HCT116 (cell line): ENCODE measurements around the gene CCDC85B. TPM values are rescaled to one million over a fixed set of nuclear protein-coding genes. Genes with fewer than 3 reads are reported as not detected.

ENCODE experiments used
- ATAC-seq: fragments of 200-7000 bp; cut with Tn5 transposase; 2 replicates; pipeline ENCODE4 v1.9.1; 2020; ENCODE audit warnings: mild to moderate bottlenecking, moderate library complexity
- BruUV-seq: library from RNA; stranded (reverse); fragments of 400-500 nt; replicated peaks from 2 replicates; lab custom pipeline; 2021; lab: Mats Ljungman, UMichigan
- CTCF ChIA-PET: fragments of 300-600 bp; sonication (Branson Sonifier 250); formaldehyde crosslinking; loops from one replicate; lab custom pipeline; 2021; ENCODE audit warnings: antibody characterized with exemption; lab: Charles Lee
- POLR2A ChIA-PET: fragments of 300-600, 350-600 bp; sonication (Branson Sonifier 250); formaldehyde crosslinking; loops from one replicate; lab custom pipeline; 2021; ENCODE audit warnings: antibody characterized with exemption; lab: Charles Lee
- RAD21 ChIA-PET, 2 experiments: fragments of 300-600 bp; sonication (Branson Sonifier 250); formaldehyde crosslinking; loops; one replicate each; lab custom pipeline; 2023; ENCODE audit warnings: low total read pairs in 2 of 2; ENCODE audit not compliant: uncharacterized antibody in 2 of 2, unreplicated experiment in 2 of 2, low non-redundant PET in 1 of 2; lab: Charles Lee
- DNase-seq: peaks from one replicate; pipeline ENCODE4 v3.0.0-alpha.2; 2010; ENCODE audit warnings: low read depth, low spot score
- H2AFZ ChIP-seq: fragments of 200-600 bp; shearing (Covaris generic), sonication (generic); 2 replicates; pipeline ENCODE4 v1.6.1; 2017; ENCODE audit warnings: low read depth, mixed run types, mixed read lengths, antibody characterized with exemption, low read length; ENCODE audit not compliant: poor library complexity, severe bottlenecking
- H3K27ac ChIP-seq: 2 replicates; pipeline ENCODE4 v1.5.1; 2012; ENCODE audit warnings: low read depth, low read length
- H3K27me3 ChIP-seq: fragments of 200-600 bp; sonication (generic); 2 replicates; pipeline ENCODE4 v1.6.1; 2016; ENCODE audit warnings: mixed run types, low read length, mixed read lengths; ENCODE audit not compliant: insufficient read depth
- H3K36me3 ChIP-seq, 2 experiments: fragments of 200-500 bp in 1 of 2; fragments of 200-600 bp in 1 of 2; sonication (Bioruptor generic) in 1 of 2; sonication (generic) in 1 of 2; 2 replicates each; pipeline versions ENCODE4 v1.5.1 to v1.6.1; 2014 to 2016; ENCODE audit warnings: low read length in 2 of 2, inconsistent platforms in 1 of 2, mixed read lengths in 1 of 2, mixed run types in 1 of 2; ENCODE audit not compliant: insufficient read depth in 2 of 2, control insufficient read depth in 1 of 2
- H3K4me1 ChIP-seq, 2 experiments: fragments of 200-600 bp in 1 of 2; sonication (generic) in 1 of 2; 2 replicates each; pipeline versions ENCODE4 v1.5.1 to v1.6.1; 2012 to 2017; ENCODE audit warnings: low read length in 2 of 2, inconsistent platforms in 1 of 2, mild to moderate bottlenecking in 1 of 2, mixed read lengths in 1 of 2, mixed run types in 1 of 2, moderate library complexity in 1 of 2; ENCODE audit not compliant: insufficient read depth in 2 of 2, control insufficient read depth in 1 of 2
- H3K4me2 ChIP-seq: fragments of 200-600 bp; sonication (generic); 2 replicates; pipeline ENCODE4 v1.6.1; 2017; ENCODE audit warnings: mixed run types, low read length, mixed read lengths
- H3K4me3 ChIP-seq, 2 experiments: fragments of 200-600 bp in 1 of 2; sonication (generic) in 1 of 2; replicated peaks in 1 of 2; 2 replicates each; pipeline ENCODE4 v1.5.1; 2011 to 2016; ENCODE audit warnings: low read length in 2 of 2, control low read depth in 1 of 2, low read depth in 1 of 2, mild to moderate bottlenecking in 1 of 2, mixed read lengths in 1 of 2, mixed run types in 1 of 2
- H3K79me2 ChIP-seq: fragments of 200-600 bp; sonication (generic); 2 replicates; pipeline ENCODE4 v1.6.1; 2017; ENCODE audit warnings: mild to moderate bottlenecking, mixed run types, low read length, moderate library complexity, mixed read lengths; ENCODE audit not compliant: insufficient read depth
- H3K9ac ChIP-seq: fragments of 200-600 bp; sonication (generic); 2 replicates; pipeline ENCODE4 v1.6.1; 2016; ENCODE audit warnings: low read length, mixed read lengths
- H3K9me2 ChIP-seq: fragments of 200-600 bp; sonication (generic), shearing (Covaris generic); 2 replicates; pipeline ENCODE4 v1.6.1; 2017; ENCODE audit warnings: mixed run types, mild to moderate bottlenecking, moderate library complexity; ENCODE audit not compliant: insufficient read depth
- H3K9me3 ChIP-seq, 2 experiments: fragments of 200-500 bp in 1 of 2; fragments of 200-600 bp in 1 of 2; sonication (Bioruptor generic) in 1 of 2; sonication (generic) in 1 of 2; 2 replicates each; pipeline ENCODE4 v1.6.1; 2014 to 2017; ENCODE audit warnings: low read length in 2 of 2, mixed read lengths in 2 of 2, inconsistent platforms in 1 of 2, low read depth in 1 of 2, mild to moderate bottlenecking in 1 of 2, mixed run types in 1 of 2, moderate library complexity in 1 of 2; ENCODE audit not compliant: control insufficient read depth in 1 of 2, insufficient read depth in 1 of 2
- H4K20me1 ChIP-seq: fragments of 200-600 bp; sonication (generic), shearing (Covaris generic); 2 replicates; pipeline ENCODE4 v1.6.1; 2017; ENCODE audit warnings: mixed run types, mild to moderate bottlenecking, moderate library complexity; ENCODE audit not compliant: insufficient read depth
- ATF3 ChIP-seq: IDR thresholded peaks from 2 replicates; pipeline ENCODE4 v1.6.1; 2012
- CBX3 ChIP-seq: IDR thresholded peaks from 2 replicates; pipeline ENCODE4 v1.6.1; 2012; ENCODE audit warnings: low read depth
- CEBPB ChIP-seq: IDR thresholded peaks from 2 replicates; pipeline ENCODE4 v1.6.1; 2012; ENCODE audit warnings: low read depth
- CTCF ChIP-seq, 3 experiments: fragments of 200-600 bp in 1 of 3; sonication (generic) in 1 of 3; IDR thresholded peaks in 2 of 3; conservative IDR thresholded peaks in 1 of 3; 2 replicates each; pipeline ENCODE4 v1.5.1; 2012 to 2017; ENCODE audit warnings: low read depth in 2 of 3, low read length in 2 of 3, antibody characterized with exemption in 1 of 3, borderline replicate concordance in 1 of 3, control low read depth in 1 of 3, mild to moderate bottlenecking in 1 of 3, mixed read lengths in 1 of 3, mixed run types in 1 of 3, moderate library complexity in 1 of 3; ENCODE audit not compliant: insufficient read depth in 1 of 3
- ELF1 ChIP-seq: IDR thresholded peaks from 2 replicates; pipeline ENCODE4 v1.6.1; 2012; ENCODE audit warnings: low read depth, borderline replicate concordance
- EZH2phosphoT487 ChIP-seq: fragments of 200-600 bp; IDR thresholded peaks from 2 replicates; pipeline ENCODE4 v1.6.1; 2018; ENCODE audit warnings: antibody characterized with exemption, borderline replicate concordance
- POLR2A ChIP-seq: IDR thresholded peaks from 2 replicates; pipeline ENCODE4 v1.7.0; 2011; ENCODE audit warnings: borderline replicate concordance; ENCODE audit not compliant: insufficient read depth, insufficient read length; ENCODE audit errors: extremely low read depth
- POLR2AphosphoS5 ChIP-seq: IDR thresholded peaks from 2 replicates; pipeline ENCODE4 v1.6.1; 2011; ENCODE audit warnings: mild to moderate bottlenecking, low read depth, low read length, moderate library complexity
- SP1 ChIP-seq: IDR thresholded peaks from 2 replicates; pipeline ENCODE4 v1.6.1; 2012; ENCODE audit warnings: low read depth
- SRF ChIP-seq: IDR thresholded peaks from 2 replicates; pipeline ENCODE4 v1.6.1; 2012; ENCODE audit warnings: low read depth
- TCF7L2 ChIP-seq: IDR thresholded peaks from 2 replicates; pipeline ENCODE4 v1.7.0; 2011; ENCODE audit warnings: borderline replicate concordance, inconsistent platforms; ENCODE audit not compliant: insufficient read depth, insufficient read length; ENCODE audit errors: extremely low read depth
- YY1 ChIP-seq: IDR thresholded peaks from 2 replicates; pipeline ENCODE4 v1.6.1; 2011; ENCODE audit warnings: low read length, low read depth, moderate library complexity, mild to moderate bottlenecking; ENCODE audit not compliant: insufficient replicate concordance; ENCODE audit errors: extremely low read depth
- ZFX ChIP-seq: fragments of 450-650 bp; IDR thresholded peaks from 2 replicates; pipeline ENCODE4 v1.6.1; 2017
- ZNF274 ChIP-seq: fragments of 200-500 bp; sonication (Bioruptor generic); IDR thresholded peaks from 2 replicates; pipeline ENCODE4 v1.6.1; 2014; ENCODE audit warnings: mild to moderate bottlenecking, low read depth, low read length, inconsistent platforms
- intact Hi-C: fragments of 100-400 bp; cut with micrococcal nuclease; formaldehyde crosslinking; loops from 2 replicates; pipeline ENCODE4 v1.10.0; 2022
- total RNA-seq: library from RNA; stranded (reverse); gene quantifications from one replicate; pipeline ENCODE4 v1.2.1, GENCODE V29; 2021; ENCODE audit not compliant: unreplicated experiment
- TF ChIP-seq, protein P1 (sequence below): IDR thresholded peaks from 2 replicates; pipeline ENCODE4 v1.6.1; 2011; ENCODE audit warnings: mild to moderate bottlenecking, low read length, moderate library complexity; ENCODE audit not compliant: insufficient replicate concordance; ENCODE audit errors: extremely low read depth

Gene CCDC85B
- total RNA-seq, 1 experiment from 2014 or later: 84.3 TPM

DNA sequence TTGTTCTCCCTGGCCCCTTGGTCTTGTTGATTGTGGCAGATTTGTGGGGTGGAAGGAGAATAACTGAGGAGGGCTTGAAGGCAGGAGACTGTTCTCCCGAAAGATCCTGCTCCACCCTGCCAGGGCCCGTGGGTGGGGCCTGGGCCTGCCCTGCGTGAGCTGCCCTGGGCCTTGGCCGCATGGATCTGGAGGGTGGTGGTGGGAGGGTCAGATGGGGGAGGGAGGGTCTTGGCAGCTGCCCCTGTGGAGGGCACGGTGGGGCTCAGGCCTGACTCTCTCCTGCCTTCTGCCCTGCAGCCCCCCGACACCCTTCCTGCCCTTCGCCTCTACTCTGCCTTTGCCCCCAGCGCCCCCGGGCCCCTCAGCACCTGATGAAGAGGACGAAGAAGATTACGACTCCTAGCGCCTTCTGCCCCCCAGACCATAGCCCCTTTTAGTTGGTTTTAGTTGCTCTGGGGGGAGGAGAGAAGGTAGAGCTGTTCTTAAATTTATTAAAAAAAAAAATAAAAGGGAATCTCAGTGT, 30.6 kb downstream of the CCDC85B start:
- Histone ChIP-seq H3K4me3 (peak overlapping the region in 1 of 2 experiments; percentile 94; a peak in 1 of 4 replicates), H3K9me3 (no peaks in the 10 kb centered on the region), H3K79me2 (peaks cover 44% of the 10 kb centered on the region), H3K4me1 (peaks cover 24 to 34% of the 10 kb centered on the region in 2 experiments), H2AFZ (no peak overlapping the region), H3K4me2 (peak overlapping the region; percentile 96), H3K27ac (no peak overlapping the region; the same call in 1 of the 2 replicates), H3K27me3 (no peaks in the 10 kb centered on the region), H3K9me2 (no peaks in the 10 kb centered on the region)
- intact Hi-C loops: no loop called here
- DNase-seq: no peak
- CTCF ChIA-PET: interaction anchor here (1.2 kb wide), 1 partner anchor 32 kb away, joined by 4 read pairs; the partner anchor contains the start of gene FIBP
- no peak for TF ChIP-seq EZH2phosphoT487
- TF ChIP-seq SP1: no peak
- no peak for TF ChIP-seq POLR2AphosphoS5
- TF ChIP-seq CEBPB: no peak
- no peak for TF ChIP-seq ELF1
- TF ChIP-seq ATF3: no peak
- no peak for TF ChIP-seq CBX3
- TF ChIP-seq ZFX: no peak
- TF ChIP-seq TCF7L2: no peak
- TF ChIP-seq YY1: no peak
- TF ChIP-seq, all 23 proteins: peak for 0
- peaks cover 5 to 27% of the 10 kb centered on the region in 2 experiments; a peak in 3 of 4 replicates for H3K36me3 ChIP-seq
- no peak for ATAC-seq
- ChIA-PET RAD21 (no interaction called here), POLR2A (no interaction called here)
- no TSS peak for BruUV-seq
- peak overlapping the region; percentile 80 for H3K9ac ChIP-seq
- H4K20me1 ChIP-seq: no peaks in the 10 kb centered on the region

- Histone ChIP-seq H3K4me2 (no peak overlapping the region), H3K9me3 (no peaks in the 10 kb centered on the region), H2AFZ (no peak overlapping the region), H3K9ac (no peak overlapping the region), H3K4me1 (peaks cover 16 to 26% of the 10 kb centered on the region in 2 experiments), H3K27ac (no peak overlapping the region), H4K20me1 (no peaks in the 10 kb centered on the region), H3K27me3 (no peaks in the 10 kb centered on the region), H3K79me2 (peaks cover 36% of the 10 kb centered on the region), H3K9me2 (no peaks in the 10 kb centered on the region), H3K4me3 (no peak overlapping the region), H3K36me3 (peaks cover 5 to 27% of the 10 kb centered on the region in 2 experiments; a peak in 3 of 4 replicates)
- POLR2A ChIA-PET: no interaction called here
- CTCF ChIA-PET: no interaction called here
- intact Hi-C loops: no loop called here
- RAD21 ChIA-PET: no interaction called here
- DNase-seq: no peak
- ATAC-seq: no peak
- no TSS peak for BruUV-seq
- TF ChIP-seq, protein P1, sequence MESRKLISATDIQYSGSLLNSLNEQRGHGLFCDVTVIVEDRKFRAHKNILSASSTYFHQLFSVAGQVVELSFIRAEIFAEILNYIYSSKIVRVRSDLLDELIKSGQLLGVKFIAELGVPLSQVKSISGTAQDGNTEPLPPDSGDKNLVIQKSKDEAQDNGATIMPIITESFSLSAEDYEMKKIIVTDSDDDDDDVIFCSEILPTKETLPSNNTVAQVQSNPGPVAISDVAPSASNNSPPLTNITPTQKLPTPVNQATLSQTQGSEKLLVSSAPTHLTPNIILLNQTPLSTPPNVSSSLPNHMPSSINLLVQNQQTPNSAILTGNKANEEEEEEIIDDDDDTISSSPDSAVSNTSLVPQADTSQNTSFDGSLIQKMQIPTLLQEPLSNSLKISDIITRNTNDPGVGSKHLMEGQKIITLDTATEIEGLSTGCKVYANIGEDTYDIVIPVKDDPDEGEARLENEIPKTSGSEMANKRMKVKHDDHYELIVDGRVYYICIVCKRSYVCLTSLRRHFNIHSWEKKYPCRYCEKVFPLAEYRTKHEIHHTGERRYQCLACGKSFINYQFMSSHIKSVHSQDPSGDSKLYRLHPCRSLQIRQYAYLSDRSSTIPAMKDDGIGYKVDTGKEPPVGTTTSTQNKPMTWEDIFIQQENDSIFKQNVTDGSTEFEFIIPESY: no peak
- TF ChIP-seq SP1 (no peak), ZNF274 (no peak), SRF (no peak), ATF3 (no peak), ZFX (no peak), POLR2A (no peak), ELF1 (no peak), CTCF (IDR thresholded peaks at IDR 0.05 in 2 of 3, conservative IDR thresholded peaks at IDR 0.05 in 1 of 3; ENCODE audit: borderline replicate concordance in 1 of 3, insufficient read depth in 1 of 3, low read depth in 2 of 3, low read length in 2 of 3) (no peak), YY1 (no peak)
Observed at GRCh38 chr11:65921876-65922275, 31.4 kb downstream of the CCDC85B start.
